Prostate gland (tissue), 2 donors: ENCODE measurements around the gene HCFC1R1.

Source experiments
- CTCF ChIP-seq, 4 experiments: fragments of 200-600 bp in 2 of 4; fragments of 450-650 bp in 2 of 4; sonication (generic) in 2 of 4; IDR thresholded peaks; 1 replicate in 3 of 4; 2 replicates in 1 of 4; pipeline ENCODE4 v1.5.1; 2016 to 2019; ENCODE audit warnings: antibody characterized with exemption in 4 of 4, mild to moderate bottlenecking in 2 of 4, moderate library complexity in 2 of 4
- POLR2A ChIP-seq: fragments of 450-650 bp; IDR thresholded peaks from one replicate; pipeline ENCODE4 v1.6.1; 2016; ENCODE audit warnings: antibody characterized with exemption, mild to moderate bottlenecking
- POLR2AphosphoS5 ChIP-seq: sonication (generic); formaldehyde crosslinking; IDR thresholded peaks from one replicate; pipeline ENCODE4 v1.6.1; 2017; ENCODE audit warnings: antibody characterized with exemption

GRCh38 chr16:3020604-3021448, 2.9 kb downstream of the HCFC1R1 start:
- TF ChIP-seq POLR2A (no peak), CTCF (IDR thresholded peaks at IDR 0.05) (no peak), POLR2AphosphoS5 (peak; percentile 82)
